Hematopoietic multipotent progenitor cell (in vitro differentiated cells): ENCODE data around the gene FARP2. TPM values are rescaled to one million over a fixed set of nuclear protein-coding genes. Genes with fewer than 3 reads are reported as not detected.

ENCODE experiments used
- small RNA-seq: library from RNA; depleted of rRNA; stranded (forward); fragments of <200 nt; gene quantifications from one replicate; pipeline ENCODE3, GENCODE V24; 2012
- total RNA-seq: library from RNA; depleted of rRNA; stranded (reverse); fragments of >200 nt; gene quantifications from one replicate; pipeline ENCODE4 v1.2.3, GENCODE V29; 2012

The FARP2 gene
- total RNA-seq, 1 donor: 14.3 TPM

Small RNA genes lying within 50 kb of the gene (small RNA-seq; reads per million reads assigned to genes)
- gene MIR3133: not detected

Other genes with a start within 250 kb of the FARP2 start
- 19.9 TPM for gene PASK, start 206.8 kb upstream of the FARP2 start, total RNA-seq
- 11.3 TPM for gene PPP1R7, start 205.8 kb upstream of the FARP2 start, total RNA-seq
- 1.3 TPM for gene ANO7, start 167.6 kb upstream of the FARP2 start, total RNA-seq
- 198 TPM for gene HDLBP, start 40.6 kb upstream of the FARP2 start, total RNA-seq
- 138 TPM for gene SEPTIN2, start 40.4 kb upstream of the FARP2 start, total RNA-seq
- gene STK25, start 152.3 kb downstream of the FARP2 start, total RNA-seq: 171 TPM
- under 0.01 TPM for gene BOK, start 202.5 kb downstream of the FARP2 start, total RNA-seq